NCI-H1105 treated with DMSO at 0.1 percent for 48 hours (cell line): ENCODE data around the gene EGFL8.
A peak's percentile ranks its signal among the peaks of the same experiment; 100 is the strongest.

Experiments
- DNase-seq: peaks from one replicate; lab custom pipeline; 2025; lab: John Stamatoyannopoulos, UW

The EGFL8 gene

GRCh38 chr6:32168350-32168749 lies 4.0 kb downstream of the EGFL8 start:
- DNase-seq, result no peak

GRCh38 chr6:32168807-32169591 lies 4.6 kb downstream of the EGFL8 start:
- DNase-seq, result no peak

GRCh38 chr6:32170294-32170693 lies 5.9 kb downstream of the EGFL8 start:
- no peak for DNase-seq

- DNase-seq, result no peak
Measured at GRCh38 chr6:32171234-32171633, 6.8 kb downstream of the EGFL8 start.

GRCh38 chr6:32173051-32173727 lies 8.8 kb downstream of the EGFL8 start:
- DNase-seq, result no peak

GRCh38 chr6:32174416-32174815 lies 10.0 kb downstream of the EGFL8 start:
- DNase-seq, result no peak

- DNase-seq, result no peak
Measured at GRCh38 chr6:32175322-32175710, 10.9 kb downstream of the EGFL8 start.

- peak; percentile 95 for DNase-seq
Measured at GRCh38 chr6:32175711-32176475, 11.5 kb downstream of the EGFL8 start, which contains the start of gene AGPAT1. Gene AGPAT1, minus strand, starts transcription at chr6:32176084. Its CDS starts 4,588 bp downstream, at chr6:32171496.

- no peak for DNase-seq
Measured at GRCh38 chr6:32176476-32177182, 12.2 kb downstream of the EGFL8 start.

- peak; percentile 90 for DNase-seq
Measured at GRCh38 chr6:32177183-32177787, 12.9 kb downstream of the EGFL8 start.

- peak; percentile 100 for DNase-seq
Measured at GRCh38 chr6:32177788-32178546, 13.6 kb downstream of the EGFL8 start, which contains the start of gene RNF5. Gene RNF5, plus strand, starts transcription at chr6:32178405. Its CDS starts 107 bp downstream, at chr6:32178512.

GRCh38 chr6:32178547-32179440 lies 14.4 kb downstream of the EGFL8 start:
- no peak for DNase-seq

- no peak for DNase-seq
Measured at GRCh38 chr6:32179766-32180405, 15.5 kb downstream of the EGFL8 start.

GRCh38 chr6:32181148-32181702 lies 16.8 kb downstream of the EGFL8 start:
- DNase-seq, result no peak

GRCh38 chr6:32181915-32182529 lies 17.6 kb downstream of the EGFL8 start:
- no peak for DNase-seq

GRCh38 chr6:32182555-32182981 lies 18.2 kb downstream of the EGFL8 start:
- no peak for DNase-seq

GRCh38 chr6:32183030-32183429 lies 18.6 kb downstream of the EGFL8 start:
- no peak for DNase-seq

- DNase-seq, result no peak
Measured at GRCh38 chr6:32183483-32184083, 19.2 kb downstream of the EGFL8 start.
